HEK293 (cell line): ENCODE measurements around the gene NAXE.

ENCODE experiments used
- CTCF ChIA-PET: fragments of 350-600 bp; formaldehyde crosslinking; extraction: SDS; loops from one replicate; lab custom pipeline; 2021; ENCODE audit warnings: antibody characterized with exemption; lab: Yijun Ruan, JAX
- POLR2A ChIA-PET: fragments of 300-600 bp; formaldehyde crosslinking; extraction: SDS; loops from one replicate; lab custom pipeline; 2020; ENCODE audit warnings: antibody characterized with exemption, inconsistent platforms; lab: Yijun Ruan, JAX
- H3K27ac ChIP-seq: fragments of 200-500 bp; sonication (Bioruptor generic); 2 replicates; pipeline ENCODE4 v1.5.1; 2014; ENCODE audit warnings: low read depth, low read length, control low read depth, inconsistent platforms; ENCODE audit errors: extremely low read depth
- H3K36me3 ChIP-seq, 2 experiments: fragments of 200-500 bp in 1 of 2; sonication (Bioruptor generic) in 1 of 2; 1 replicate in 1 of 2; 2 replicates in 1 of 2; pipeline ENCODE4 v1.5.1; 2014 to 2017; ENCODE audit warnings: inconsistent platforms in 2 of 2, low read length in 2 of 2; ENCODE audit not compliant: control insufficient read depth in 2 of 2, insufficient read depth in 1 of 2
- H3K4me1 ChIP-seq: fragments of 200-500 bp; sonication (Bioruptor generic); 2 replicates; pipeline ENCODE4 v1.5.1; 2014; ENCODE audit warnings: mild to moderate bottlenecking, low read length, inconsistent platforms; ENCODE audit not compliant: control insufficient read depth, insufficient read depth
- H3K4me3 ChIP-seq: 2 replicates; pipeline ENCODE4 v1.5.1; 2011; ENCODE audit warnings: low read depth, mild to moderate bottlenecking, control low read depth, low read length, moderate library complexity
- H3K9me3 ChIP-seq: fragments of 200-500 bp; sonication (Bioruptor generic); 2 replicates; pipeline ENCODE4 v1.5.1; 2014; ENCODE audit warnings: low read depth, low read length, inconsistent platforms; ENCODE audit not compliant: control insufficient read depth, insufficient read depth
- GLIS1 ChIP-seq: fragments of 450-650 bp; formaldehyde crosslinking; IDR thresholded peaks from 2 replicates; pipeline ENCODE4 v1.5.1; 2016; ENCODE audit warnings: missing biosample characterization, missing genetic modification characterization
- KLF10 ChIP-seq: fragments of 450-650 bp; IDR thresholded peaks from 2 replicates; pipeline ENCODE4 v1.5.1; 2018; ENCODE audit warnings: missing biosample characterization, mild to moderate bottlenecking, missing genetic modification characterization
- SP2 ChIP-seq: fragments of 450-650 bp; formaldehyde crosslinking; IDR thresholded peaks from 2 replicates; pipeline ENCODE4 v1.5.1; 2016; ENCODE audit warnings: missing biosample characterization, missing genetic modification characterization
- YY2 ChIP-seq: fragments of 450-650 bp; formaldehyde crosslinking; IDR thresholded peaks from 2 replicates; pipeline ENCODE4 v1.5.1; 2016; ENCODE audit warnings: missing biosample characterization, missing genetic modification characterization
- ZBTB20 ChIP-seq: fragments of 450-650 bp; formaldehyde crosslinking; IDR thresholded peaks from 2 replicates; pipeline ENCODE4 v1.5.1; 2016; ENCODE audit warnings: missing biosample characterization, missing genetic modification characterization
- ZNF16 ChIP-seq: fragments of 450-650 bp; formaldehyde crosslinking; IDR thresholded peaks from 2 replicates; pipeline ENCODE4 v1.5.1; 2016; ENCODE audit warnings: low read depth, missing biosample characterization, missing genetic modification characterization
- ZNF335 ChIP-seq: fragments of 450-650 bp; formaldehyde crosslinking; conservative IDR thresholded peaks from 2 replicates; pipeline ENCODE4 v1.5.1; 2016; ENCODE audit warnings: missing biosample characterization, missing genetic modification characterization
- ZNF501 ChIP-seq: fragments of 450-650 bp; formaldehyde crosslinking; IDR thresholded peaks from 2 replicates; pipeline ENCODE4 v1.5.1; 2016; ENCODE audit warnings: missing biosample characterization, missing genetic modification characterization
- ZNF558 ChIP-seq: fragments of 450-650 bp; formaldehyde crosslinking; IDR thresholded peaks from 2 replicates; pipeline ENCODE4 v1.5.1; 2016; ENCODE audit warnings: missing biosample characterization, missing genetic modification characterization
- ZNF596 ChIP-seq: fragments of 450-650 bp; IDR thresholded peaks from 2 replicates; pipeline ENCODE4 v1.5.0; 2018; ENCODE audit warnings: missing biosample characterization, mild to moderate bottlenecking, missing genetic modification characterization, moderate library complexity
- ZNF785 ChIP-seq: fragments of 450-650 bp; formaldehyde crosslinking; IDR thresholded peaks from 2 replicates; pipeline ENCODE4 v1.5.1; 2016; ENCODE audit warnings: missing biosample characterization, missing genetic modification characterization
- TF ChIP-seq, protein P1 (sequence below): fragments of 450-650 bp; formaldehyde crosslinking; IDR thresholded peaks from 2 replicates; pipeline ENCODE4 v1.5.1; 2017; ENCODE audit warnings: missing biosample characterization, missing genetic modification characterization
- TF ChIP-seq, protein P2 (sequence below): fragments of 450-650 bp; formaldehyde crosslinking; IDR thresholded peaks from 2 replicates; pipeline ENCODE4 v1.5.1; 2017; ENCODE audit warnings: missing biosample characterization, missing genetic modification characterization
- TF ChIP-seq, protein P3 (sequence below): fragments of 450-650 bp; formaldehyde crosslinking; IDR thresholded peaks from 2 replicates; pipeline ENCODE4 v1.5.1; 2017; ENCODE audit warnings: missing biosample characterization, missing genetic modification characterization
- TF ChIP-seq, protein P4 (sequence below): fragments of 450-650 bp; formaldehyde crosslinking; IDR thresholded peaks from 2 replicates; pipeline ENCODE4 v1.5.1; 2016; ENCODE audit warnings: missing biosample characterization, missing genetic modification characterization, borderline replicate concordance

Gene NAXE

DNA sequence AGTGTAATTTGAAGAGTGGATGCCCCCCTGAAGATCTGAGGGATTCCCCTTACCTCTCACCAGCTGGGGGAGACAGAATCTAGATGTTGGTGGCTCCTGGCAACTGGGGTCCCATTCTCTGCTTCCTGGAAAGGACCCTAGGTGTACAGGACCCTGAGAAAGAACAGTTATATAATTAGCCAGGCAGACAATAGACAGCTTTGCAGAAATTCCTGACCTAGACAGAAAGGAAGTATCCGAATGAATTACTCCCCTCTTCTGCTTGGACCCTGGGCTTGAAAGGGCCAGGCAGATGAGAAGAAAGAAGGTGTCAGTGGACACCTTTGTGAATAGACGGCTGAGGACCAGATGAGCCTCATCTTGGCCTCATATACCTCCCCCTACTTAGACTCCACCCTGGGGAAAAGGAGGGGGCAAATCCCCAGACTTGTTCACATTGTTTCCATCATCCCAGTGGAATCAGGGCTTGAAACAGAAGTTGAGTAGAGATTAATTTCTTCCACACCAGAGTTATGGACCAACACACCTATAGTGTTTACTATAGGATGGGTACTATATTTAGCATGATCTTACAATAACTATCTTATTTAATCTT lies 17.4 kb upstream of the NAXE start:
- H3K36me3 ChIP-seq = peaks cover 9% of the 10 kb centered on the region in 2 experiments; a peak in 2 of 3 replicates
- ChIA-PET POLR2A (interaction anchor here (0.7 to 2.1 kb wide), 3 partner anchors 11 to 17 kb away, joined by 3 to 11 read pairs (median 3); partner anchors contain the start of gene NAXE), CTCF (interaction anchor here (0.7 to 2.0 kb wide), 4 partner anchors 9 to 120 kb away, joined by 3 to 9 read pairs (median 3); no protein-coding TSS in a partner anchor)
- no peaks in the 10 kb centered on the region for H3K9me3 ChIP-seq
- TF ChIP-seq ZNF501 (tag by site-specific recombination) (no peak), ZNF335 (tag by site-specific recombination) (peak; percentile 94)
- no peak overlapping the region for H3K27ac ChIP-seq
- H3K4me3 ChIP-seq = no peak overlapping the region
- H3K4me1 ChIP-seq = no peaks in the 10 kb centered on the region; the same call in 1 of the 2 replicates

DNA sequence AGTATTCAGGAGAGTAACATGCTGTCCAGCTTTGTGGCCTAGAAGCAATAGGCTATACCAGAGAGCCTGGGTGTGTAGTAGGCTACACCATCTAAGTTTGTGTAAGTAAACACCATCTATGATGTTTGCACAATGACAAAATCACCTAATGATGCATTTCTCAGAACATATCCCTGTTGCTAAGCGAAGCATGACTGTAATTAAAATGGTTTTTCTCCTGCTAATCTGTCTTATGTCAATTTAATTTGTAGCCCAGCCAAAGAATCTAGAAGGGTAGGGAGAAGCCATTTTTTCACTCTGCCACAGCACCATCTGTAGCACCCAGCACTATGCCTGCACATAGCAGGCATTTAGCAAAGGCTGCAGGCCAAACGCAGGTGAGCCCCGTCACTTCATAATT lies 14.0 kb upstream of the NAXE start:
- TF ChIP-seq, protein P1, sequence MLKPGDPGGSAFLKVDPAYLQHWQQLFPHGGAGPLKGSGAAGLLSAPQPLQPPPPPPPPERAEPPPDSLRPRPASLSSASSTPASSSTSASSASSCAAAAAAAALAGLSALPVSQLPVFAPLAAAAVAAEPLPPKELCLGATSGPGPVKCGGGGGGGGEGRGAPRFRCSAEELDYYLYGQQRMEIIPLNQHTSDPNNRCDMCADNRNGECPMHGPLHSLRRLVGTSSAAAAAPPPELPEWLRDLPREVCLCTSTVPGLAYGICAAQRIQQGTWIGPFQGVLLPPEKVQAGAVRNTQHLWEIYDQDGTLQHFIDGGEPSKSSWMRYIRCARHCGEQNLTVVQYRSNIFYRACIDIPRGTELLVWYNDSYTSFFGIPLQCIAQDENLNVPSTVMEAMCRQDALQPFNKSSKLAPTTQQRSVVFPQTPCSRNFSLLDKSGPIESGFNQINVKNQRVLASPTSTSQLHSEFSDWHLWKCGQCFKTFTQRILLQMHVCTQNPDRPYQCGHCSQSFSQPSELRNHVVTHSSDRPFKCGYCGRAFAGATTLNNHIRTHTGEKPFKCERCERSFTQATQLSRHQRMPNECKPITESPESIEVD = peak; percentile 74
- no peak for TF ChIP-seq ZBTB20
- Histone ChIP-seq H3K4me1 (no peaks in the 10 kb centered on the region), H3K27ac (no peak overlapping the region), H3K36me3 (no peaks in the 10 kb centered on the region), H3K9me3 (no peaks in the 10 kb centered on the region), H3K4me3 (no peak overlapping the region)
- ChIA-PET CTCF (interaction anchor here (0.6 to 0.9 kb wide), 3 partner anchors 34 to 112 kb away, joined by 3 to 4 read pairs (median 3); no protein-coding TSS in a partner anchor), POLR2A (no interaction called here)

DNA sequence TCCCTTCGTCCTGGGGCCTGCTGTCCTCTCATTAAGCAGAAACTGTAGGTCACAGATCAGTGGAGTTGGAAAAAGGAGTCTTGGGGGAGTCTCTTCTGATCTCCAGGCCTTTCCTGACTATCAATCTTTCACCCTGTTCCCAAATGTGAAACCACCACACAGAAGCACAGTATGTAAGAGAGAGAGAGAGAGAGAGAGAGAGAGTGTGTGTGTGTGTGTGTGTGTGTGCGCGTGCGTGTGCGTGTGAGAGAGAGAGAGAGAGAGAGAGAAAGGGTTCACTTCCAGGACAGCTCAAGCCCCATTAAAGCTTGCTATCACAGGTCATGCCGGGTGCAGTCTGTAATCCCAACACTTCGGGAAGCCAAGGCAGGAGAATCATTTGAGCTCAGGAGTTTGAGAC lies 13.5 kb upstream of the NAXE start:
- Histone ChIP-seq H3K4me3 (no peak overlapping the region), H3K36me3 (no peaks in the 10 kb centered on the region), H3K9me3 (no peaks in the 10 kb centered on the region), H3K4me1 (no peaks in the 10 kb centered on the region), H3K27ac (no peak overlapping the region)
- POLR2A ChIA-PET = interaction anchor here (1.2 kb wide), 1 partner anchor 9 kb away, joined by 4 read pairs; no protein-coding TSS in a partner anchor
- CTCF ChIA-PET = no interaction called here
- TF ChIP-seq, protein P2, sequence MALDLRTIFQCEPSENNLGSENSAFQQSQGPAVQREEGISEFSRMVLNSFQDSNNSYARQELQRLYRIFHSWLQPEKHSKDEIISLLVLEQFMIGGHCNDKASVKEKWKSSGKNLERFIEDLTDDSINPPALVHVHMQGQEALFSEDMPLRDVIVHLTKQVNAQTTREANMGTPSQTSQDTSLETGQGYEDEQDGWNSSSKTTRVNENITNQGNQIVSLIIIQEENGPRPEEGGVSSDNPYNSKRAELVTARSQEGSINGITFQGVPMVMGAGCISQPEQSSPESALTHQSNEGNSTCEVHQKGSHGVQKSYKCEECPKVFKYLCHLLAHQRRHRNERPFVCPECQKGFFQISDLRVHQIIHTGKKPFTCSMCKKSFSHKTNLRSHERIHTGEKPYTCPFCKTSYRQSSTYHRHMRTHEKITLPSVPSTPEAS (tag by site-specific recombination) = peak; percentile 93
- TF ChIP-seq, protein P3, sequence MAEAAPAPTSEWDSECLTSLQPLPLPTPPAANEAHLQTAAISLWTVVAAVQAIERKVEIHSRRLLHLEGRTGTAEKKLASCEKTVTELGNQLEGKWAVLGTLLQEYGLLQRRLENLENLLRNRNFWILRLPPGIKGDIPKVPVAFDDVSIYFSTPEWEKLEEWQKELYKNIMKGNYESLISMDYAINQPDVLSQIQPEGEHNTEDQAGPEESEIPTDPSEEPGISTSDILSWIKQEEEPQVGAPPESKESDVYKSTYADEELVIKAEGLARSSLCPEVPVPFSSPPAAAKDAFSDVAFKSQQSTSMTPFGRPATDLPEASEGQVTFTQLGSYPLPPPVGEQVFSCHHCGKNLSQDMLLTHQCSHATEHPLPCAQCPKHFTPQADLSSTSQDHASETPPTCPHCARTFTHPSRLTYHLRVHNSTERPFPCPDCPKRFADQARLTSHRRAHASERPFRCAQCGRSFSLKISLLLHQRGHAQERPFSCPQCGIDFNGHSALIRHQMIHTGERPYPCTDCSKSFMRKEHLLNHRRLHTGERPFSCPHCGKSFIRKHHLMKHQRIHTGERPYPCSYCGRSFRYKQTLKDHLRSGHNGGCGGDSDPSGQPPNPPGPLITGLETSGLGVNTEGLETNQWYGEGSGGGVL = peak; percentile 44
- TF ChIP-seq ZNF785 (tag by site-specific recombination) = no peak
- TF ChIP-seq ZNF558 (tag by site-specific recombination) = no peak
- no peak for TF ChIP-seq ZNF16 (tag by site-specific recombination)
- TF ChIP-seq ZNF596 (tag by site-specific recombination) = peak; percentile 25; the same call in 1 of the 2 replicates

DNA sequence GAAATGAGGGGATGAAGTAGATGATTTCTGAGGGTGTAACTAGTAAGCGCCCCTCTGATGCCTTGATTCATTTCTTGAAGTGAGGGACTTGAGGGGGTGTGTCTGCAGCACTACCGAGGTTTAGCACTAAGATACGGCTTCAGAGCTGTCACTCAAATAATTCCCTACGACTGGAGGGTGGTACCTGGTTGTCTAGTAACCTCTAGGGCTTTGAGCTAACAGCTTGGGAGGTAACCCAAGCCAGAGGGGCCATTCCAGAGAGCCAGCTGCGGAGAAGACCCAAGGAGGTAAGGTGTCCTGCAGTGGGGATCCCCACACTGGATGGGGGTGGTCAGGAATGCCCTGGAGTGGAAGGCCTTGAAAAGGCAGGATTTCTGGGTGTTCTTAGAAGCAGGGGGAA lies 12.1 kb upstream of the NAXE start, which contains the start of gene TTC24:
TSS of gene TTC24 (plus strand) at position 252 of the 400 bp plus-strand sequence. CDS start 1,642 bp downstream, outside the sequence.
- Histone ChIP-seq H3K9me3 (no peaks in the 10 kb centered on the region), H3K4me1 (no peaks in the 10 kb centered on the region), H3K27ac (no peak within 1 kb of the TSS), H3K36me3 (no peaks in the 10 kb centered on the region), H3K4me3 (no peak within 1 kb of the TSS)
- CTCF ChIA-PET = interaction anchor here (0.6 to 3.7 kb wide), 6 partner anchors 23 to 299 kb away, joined by 3 to 17 read pairs (median 5); no protein-coding TSS in a partner anchor
- TF ChIP-seq, protein P4, sequence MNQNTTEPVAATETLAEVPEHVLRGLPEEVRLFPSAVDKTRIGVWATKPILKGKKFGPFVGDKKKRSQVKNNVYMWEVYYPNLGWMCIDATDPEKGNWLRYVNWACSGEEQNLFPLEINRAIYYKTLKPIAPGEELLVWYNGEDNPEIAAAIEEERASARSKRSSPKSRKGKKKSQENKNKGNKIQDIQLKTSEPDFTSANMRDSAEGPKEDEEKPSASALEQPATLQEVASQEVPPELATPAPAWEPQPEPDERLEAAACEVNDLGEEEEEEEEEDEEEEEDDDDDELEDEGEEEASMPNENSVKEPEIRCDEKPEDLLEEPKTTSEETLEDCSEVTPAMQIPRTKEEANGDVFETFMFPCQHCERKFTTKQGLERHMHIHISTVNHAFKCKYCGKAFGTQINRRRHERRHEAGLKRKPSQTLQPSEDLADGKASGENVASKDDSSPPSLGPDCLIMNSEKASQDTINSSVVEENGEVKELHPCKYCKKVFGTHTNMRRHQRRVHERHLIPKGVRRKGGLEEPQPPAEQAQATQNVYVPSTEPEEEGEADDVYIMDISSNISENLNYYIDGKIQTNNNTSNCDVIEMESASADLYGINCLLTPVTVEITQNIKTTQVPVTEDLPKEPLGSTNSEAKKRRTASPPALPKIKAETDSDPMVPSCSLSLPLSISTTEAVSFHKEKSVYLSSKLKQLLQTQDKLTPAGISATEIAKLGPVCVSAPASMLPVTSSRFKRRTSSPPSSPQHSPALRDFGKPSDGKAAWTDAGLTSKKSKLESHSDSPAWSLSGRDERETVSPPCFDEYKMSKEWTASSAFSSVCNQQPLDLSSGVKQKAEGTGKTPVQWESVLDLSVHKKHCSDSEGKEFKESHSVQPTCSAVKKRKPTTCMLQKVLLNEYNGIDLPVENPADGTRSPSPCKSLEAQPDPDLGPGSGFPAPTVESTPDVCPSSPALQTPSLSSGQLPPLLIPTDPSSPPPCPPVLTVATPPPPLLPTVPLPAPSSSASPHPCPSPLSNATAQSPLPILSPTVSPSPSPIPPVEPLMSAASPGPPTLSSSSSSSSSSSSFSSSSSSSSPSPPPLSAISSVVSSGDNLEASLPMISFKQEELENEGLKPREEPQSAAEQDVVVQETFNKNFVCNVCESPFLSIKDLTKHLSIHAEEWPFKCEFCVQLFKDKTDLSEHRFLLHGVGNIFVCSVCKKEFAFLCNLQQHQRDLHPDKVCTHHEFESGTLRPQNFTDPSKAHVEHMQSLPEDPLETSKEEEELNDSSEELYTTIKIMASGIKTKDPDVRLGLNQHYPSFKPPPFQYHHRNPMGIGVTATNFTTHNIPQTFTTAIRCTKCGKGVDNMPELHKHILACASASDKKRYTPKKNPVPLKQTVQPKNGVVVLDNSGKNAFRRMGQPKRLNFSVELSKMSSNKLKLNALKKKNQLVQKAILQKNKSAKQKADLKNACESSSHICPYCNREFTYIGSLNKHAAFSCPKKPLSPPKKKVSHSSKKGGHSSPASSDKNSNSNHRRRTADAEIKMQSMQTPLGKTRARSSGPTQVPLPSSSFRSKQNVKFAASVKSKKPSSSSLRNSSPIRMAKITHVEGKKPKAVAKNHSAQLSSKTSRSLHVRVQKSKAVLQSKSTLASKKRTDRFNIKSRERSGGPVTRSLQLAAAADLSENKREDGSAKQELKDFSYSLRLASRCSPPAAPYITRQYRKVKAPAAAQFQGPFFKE (tag by site-specific recombination) = no peak
- TF ChIP-seq YY2 (tag by site-specific recombination) = no peak
- peak; percentile 40; the same call in 1 of the 2 replicates for TF ChIP-seq GLIS1
- 0 out of 2 replicates have a peak, but pooled peaks have one; percentile 26 for TF ChIP-seq KLF10
- TF ChIP-seq SP2 (tag by site-specific recombination) = peak; percentile 26; the same call in 1 of the 2 replicates
- TF ChIP-seq ZNF501 (tag by site-specific recombination) = no peak
- POLR2A ChIA-PET = interaction anchor here (0.7 to 1.0 kb wide), 2 partner anchors 8 to 17 kb away, joined by 3 to 6 read pairs; no protein-coding TSS in a partner anchor
